ENCODE measurements around the gene BST2.

BST2 gene

GRCh38 chr19:17380426-17381138, 24.8 kb downstream of the BST2 start:
- TF ChIP-seq ZBTB7A (IDR thresholded peaks at IDR 0.05; ENCODE audit: low read depth) (no peak), TAF1 (IDR thresholded peaks at IDR 0.05; ENCODE audit: low read depth) (no peak), RAD21 (IDR thresholded peaks at IDR 0.05; ENCODE audit: low read depth) (no peak), CREB1 (IDR thresholded peaks at IDR 0.05; ENCODE audit: low read depth) (no peak), EP300 (IDR thresholded peaks at IDR 0.05; ENCODE audit: borderline replicate concordance) (no peak), TCF12 (IDR thresholded peaks at IDR 0.05; ENCODE audit: low read depth) (no peak), NFIC (IDR thresholded peaks at IDR 0.05) (no peak), MAX (IDR thresholded peaks at IDR 0.05) (no peak), YY1 (IDR thresholded peaks at IDR 0.05; ENCODE audit: low read depth) (no peak), TEAD4 (IDR thresholded peaks at IDR 0.05) (no peak), CEBPB (IDR thresholded peaks at IDR 0.05) (no peak), EGR1 (IDR thresholded peaks at IDR 0.05) (no peak), FOXM1 (IDR thresholded peaks at IDR 0.05; ENCODE audit: borderline replicate concordance, low read depth) (no peak)
- TF ChIP-seq, protein P1, sequence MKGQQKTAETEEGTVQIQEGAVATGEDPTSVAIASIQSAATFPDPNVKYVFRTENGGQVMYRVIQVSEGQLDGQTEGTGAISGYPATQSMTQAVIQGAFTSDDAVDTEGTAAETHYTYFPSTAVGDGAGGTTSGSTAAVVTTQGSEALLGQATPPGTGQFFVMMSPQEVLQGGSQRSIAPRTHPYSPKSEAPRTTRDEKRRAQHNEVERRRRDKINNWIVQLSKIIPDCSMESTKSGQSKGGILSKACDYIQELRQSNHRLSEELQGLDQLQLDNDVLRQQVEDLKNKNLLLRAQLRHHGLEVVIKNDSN (IDR thresholded peaks at IDR 0.05) = no peak
- TF ChIP-seq, protein P2, sequence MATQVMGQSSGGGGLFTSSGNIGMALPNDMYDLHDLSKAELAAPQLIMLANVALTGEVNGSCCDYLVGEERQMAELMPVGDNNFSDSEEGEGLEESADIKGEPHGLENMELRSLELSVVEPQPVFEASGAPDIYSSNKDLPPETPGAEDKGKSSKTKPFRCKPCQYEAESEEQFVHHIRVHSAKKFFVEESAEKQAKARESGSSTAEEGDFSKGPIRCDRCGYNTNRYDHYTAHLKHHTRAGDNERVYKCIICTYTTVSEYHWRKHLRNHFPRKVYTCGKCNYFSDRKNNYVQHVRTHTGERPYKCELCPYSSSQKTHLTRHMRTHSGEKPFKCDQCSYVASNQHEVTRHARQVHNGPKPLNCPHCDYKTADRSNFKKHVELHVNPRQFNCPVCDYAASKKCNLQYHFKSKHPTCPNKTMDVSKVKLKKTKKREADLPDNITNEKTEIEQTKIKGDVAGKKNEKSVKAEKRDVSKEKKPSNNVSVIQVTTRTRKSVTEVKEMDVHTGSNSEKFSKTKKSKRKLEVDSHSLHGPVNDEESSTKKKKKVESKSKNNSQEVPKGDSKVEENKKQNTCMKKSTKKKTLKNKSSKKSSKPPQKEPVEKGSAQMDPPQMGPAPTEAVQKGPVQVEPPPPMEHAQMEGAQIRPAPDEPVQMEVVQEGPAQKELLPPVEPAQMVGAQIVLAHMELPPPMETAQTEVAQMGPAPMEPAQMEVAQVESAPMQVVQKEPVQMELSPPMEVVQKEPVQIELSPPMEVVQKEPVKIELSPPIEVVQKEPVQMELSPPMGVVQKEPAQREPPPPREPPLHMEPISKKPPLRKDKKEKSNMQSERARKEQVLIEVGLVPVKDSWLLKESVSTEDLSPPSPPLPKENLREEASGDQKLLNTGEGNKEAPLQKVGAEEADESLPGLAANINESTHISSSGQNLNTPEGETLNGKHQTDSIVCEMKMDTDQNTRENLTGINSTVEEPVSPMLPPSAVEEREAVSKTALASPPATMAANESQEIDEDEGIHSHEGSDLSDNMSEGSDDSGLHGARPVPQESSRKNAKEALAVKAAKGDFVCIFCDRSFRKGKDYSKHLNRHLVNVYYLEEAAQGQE (IDR thresholded peaks at IDR 0.05; ENCODE audit: low read depth) = no peak

GRCh38 chr19:17379221-17379631, 26.2 kb downstream of the BST2 start:
- TF ChIP-seq TCF12 (IDR thresholded peaks at IDR 0.05; ENCODE audit: low read depth) = no peak

DNA sequence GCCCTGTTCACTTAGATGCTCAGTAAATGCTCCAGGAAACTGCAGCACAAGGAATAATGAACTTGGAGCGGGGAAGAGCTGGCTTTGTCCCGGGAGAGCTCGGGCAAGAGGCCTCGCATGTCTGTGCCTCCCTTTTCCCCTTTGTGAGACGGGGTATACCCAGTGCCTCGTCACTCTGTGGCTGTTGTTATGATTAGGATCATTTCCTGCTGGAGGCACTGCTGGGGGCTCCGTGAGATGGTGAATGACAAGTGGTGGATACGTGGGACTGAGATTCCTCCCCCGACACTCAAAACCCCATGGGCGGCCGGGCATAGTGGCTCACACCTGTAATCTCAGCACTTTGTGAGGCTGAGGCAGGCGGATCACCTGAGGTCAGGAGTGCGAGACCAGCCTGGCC, 27.2 kb downstream of the BST2 start:
- TF ChIP-seq MAX (IDR thresholded peaks at IDR 0.05) (no peak), RAD21 (IDR thresholded peaks at IDR 0.05; ENCODE audit: low read depth) (no peak), TCF12 (IDR thresholded peaks at IDR 0.05; ENCODE audit: low read depth) (no peak), NFIC (IDR thresholded peaks at IDR 0.05) (no peak), CREB1 (IDR thresholded peaks at IDR 0.05; ENCODE audit: low read depth) (no peak), CEBPB (IDR thresholded peaks at IDR 0.05) (no peak)
- TF ChIP-seq, protein P2 (IDR thresholded peaks at IDR 0.05; ENCODE audit: low read depth) = no peak

- TF ChIP-seq RAD21 (IDR thresholded peaks at IDR 0.05; ENCODE audit: low read depth) (no peak), TAF1 (IDR thresholded peaks at IDR 0.05; ENCODE audit: low read depth) (no peak), CEBPB (IDR thresholded peaks at IDR 0.05) (no peak), ZBTB7A (IDR thresholded peaks at IDR 0.05; ENCODE audit: low read depth) (no peak), MAX (IDR thresholded peaks at IDR 0.05) (no peak), NFIC (IDR thresholded peaks at IDR 0.05) (no peak), TCF12 (IDR thresholded peaks at IDR 0.05; ENCODE audit: low read depth) (no peak), CREB1 (IDR thresholded peaks at IDR 0.05; ENCODE audit: low read depth) (no peak), YY1 (IDR thresholded peaks at IDR 0.05; ENCODE audit: low read depth) (no peak), EGR1 (IDR thresholded peaks at IDR 0.05) (no peak), EP300 (IDR thresholded peaks at IDR 0.05; ENCODE audit: borderline replicate concordance) (no peak), TEAD4 (IDR thresholded peaks at IDR 0.05) (no peak), FOXM1 (IDR thresholded peaks at IDR 0.05; ENCODE audit: borderline replicate concordance, low read depth) (no peak)
- TF ChIP-seq, protein P2 (IDR thresholded peaks at IDR 0.05; ENCODE audit: low read depth) = no peak
- TF ChIP-seq, protein P1 (IDR thresholded peaks at IDR 0.05) = no peak
These were observed 28.4 kb downstream of the BST2 start, which contains the start of gene PLVAP for GRCh38 chr19:17376935-17377600. Gene PLVAP (minus strand): TSS chr19:17377342. CDS start chr19:17377288, 54 bp downstream.
